GM12878 (cell line): ENCODE data around the gene MDH1B.

Source experiments
- HDGF ChIP-seq: fragments of 450-650 bp; IDR thresholded peaks from 2 replicates; pipeline ENCODE4 v1.6.1; 2016; ENCODE audit warnings: antibody characterized with exemption
- RELA ChIP-seq: fragments of 450-650 bp; IDR thresholded peaks from 2 replicates; pipeline ENCODE4 v1.8.0; 2014; ENCODE audit warnings: borderline replicate concordance; ENCODE audit not compliant: partially characterized antibody

- TF ChIP-seq HDGF (no peak), RELA (no peak)
Observed at GRCh38 chr2:206801418-206802189, 36.5 kb upstream of the MDH1B start.
